Brain microvascular endothelial cell (primary cell): ENCODE results near the gene RCAN2.

ENCODE experiments used
- DNase-seq: peaks from one replicate; pipeline ENCODE4 v3.0.0-alpha.2; 2020
- H3K27ac ChIP-seq: fragments of 250-450 bp; sonication (Bioruptor Pico); 2 replicates; pipeline ENCODE4 v1.5.1; 2020; ENCODE audit warnings: mild to moderate bottlenecking, moderate library complexity
- H3K27me3 ChIP-seq: fragments of 250-450 bp; sonication (Bioruptor Pico); replicated peaks from 2 replicates; pipeline ENCODE4 v1.5.1; 2020; ENCODE audit warnings: mild to moderate bottlenecking
- H3K36me3 ChIP-seq: fragments of 250-450 bp; sonication (Bioruptor Pico); replicated peaks from 2 replicates; pipeline ENCODE4 v1.5.1; 2020; ENCODE audit warnings: mild to moderate bottlenecking
- H3K4me3 ChIP-seq: 2 replicates; pipeline ENCODE4 v1.5.1; 2011; ENCODE audit warnings: low read depth, mild to moderate bottlenecking, control low read depth, low read length, moderate library complexity
- in situ Hi-C: cut with HindIII; loops from 2 replicates; pipeline ENCODE4 v1.10.0; 2017; ENCODE audit warnings: low sequenced_read_pairs, low pct_ligation_motif_present
- TF ChIP-seq, protein P1 (sequence below): IDR thresholded peaks from 2 replicates; pipeline ENCODE4 v1.5.1; 2011; ENCODE audit warnings: low read depth, mild to moderate bottlenecking, moderate library complexity, low read length, control low read depth, inconsistent platforms; ENCODE audit errors: missing control alignments

Gene RCAN2

DNA sequence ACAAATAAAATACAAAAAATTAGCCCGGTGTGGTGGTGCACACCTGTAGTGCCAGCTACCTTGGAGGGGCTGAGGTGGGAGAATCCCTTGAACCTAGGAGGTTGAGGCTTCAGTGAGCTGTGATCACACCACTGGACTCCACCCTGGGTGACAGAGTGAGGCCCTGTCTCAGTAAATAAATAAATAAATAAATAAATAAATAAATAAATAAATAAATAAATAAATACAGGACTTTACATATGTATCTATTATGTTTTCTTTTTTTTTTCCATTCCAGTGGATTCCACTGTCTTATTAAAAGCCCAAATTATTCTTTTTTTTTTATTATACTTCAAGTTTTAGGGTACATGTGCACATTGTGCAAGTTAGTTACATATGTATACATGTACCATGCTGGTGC lies 279.3 kb downstream of the RCAN2 start:
- Histone ChIP-seq H3K27ac (no peak overlapping the region), H3K27me3 (no peaks in the 10 kb centered on the region), H3K36me3 (no peaks in the 10 kb centered on the region), H3K4me3 (no peak overlapping the region)
- TF ChIP-seq, protein P1, sequence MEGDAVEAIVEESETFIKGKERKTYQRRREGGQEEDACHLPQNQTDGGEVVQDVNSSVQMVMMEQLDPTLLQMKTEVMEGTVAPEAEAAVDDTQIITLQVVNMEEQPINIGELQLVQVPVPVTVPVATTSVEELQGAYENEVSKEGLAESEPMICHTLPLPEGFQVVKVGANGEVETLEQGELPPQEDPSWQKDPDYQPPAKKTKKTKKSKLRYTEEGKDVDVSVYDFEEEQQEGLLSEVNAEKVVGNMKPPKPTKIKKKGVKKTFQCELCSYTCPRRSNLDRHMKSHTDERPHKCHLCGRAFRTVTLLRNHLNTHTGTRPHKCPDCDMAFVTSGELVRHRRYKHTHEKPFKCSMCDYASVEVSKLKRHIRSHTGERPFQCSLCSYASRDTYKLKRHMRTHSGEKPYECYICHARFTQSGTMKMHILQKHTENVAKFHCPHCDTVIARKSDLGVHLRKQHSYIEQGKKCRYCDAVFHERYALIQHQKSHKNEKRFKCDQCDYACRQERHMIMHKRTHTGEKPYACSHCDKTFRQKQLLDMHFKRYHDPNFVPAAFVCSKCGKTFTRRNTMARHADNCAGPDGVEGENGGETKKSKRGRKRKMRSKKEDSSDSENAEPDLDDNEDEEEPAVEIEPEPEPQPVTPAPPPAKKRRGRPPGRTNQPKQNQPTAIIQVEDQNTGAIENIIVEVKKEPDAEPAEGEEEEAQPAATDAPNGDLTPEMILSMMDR: no peak
- in situ Hi-C loops: no loop called here
- DNase-seq: no peak

- TF ChIP-seq, protein P1: no peak
- Histone ChIP-seq H3K27me3 (no peaks in the 10 kb centered on the region), H3K4me3 (no peak overlapping the region), H3K36me3 (no peaks in the 10 kb centered on the region), H3K27ac (no peak overlapping the region)
- no peak for DNase-seq
- in situ Hi-C loops: no loop called here
Measured at GRCh38 chr6:46210294-46210693, 281.0 kb downstream of the RCAN2 start.

DNA sequence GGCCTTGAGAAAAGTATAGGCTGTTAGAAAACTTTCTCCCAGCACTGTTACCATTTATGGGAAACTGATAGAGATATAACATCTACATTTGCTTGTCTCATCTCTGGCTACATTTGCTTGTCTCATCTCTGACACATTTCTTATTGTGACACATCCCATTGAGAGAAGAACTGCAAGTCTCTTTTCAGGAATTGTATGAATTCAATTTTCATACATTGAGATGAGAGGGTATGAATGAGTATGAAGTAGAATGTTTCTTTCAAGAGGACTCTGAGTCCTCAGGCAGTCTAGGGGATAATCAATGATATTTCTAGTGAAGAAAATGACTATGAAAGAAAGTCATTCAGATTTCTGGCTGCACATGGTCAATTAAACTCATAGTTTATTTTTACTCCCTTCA lies 282.9 kb downstream of the RCAN2 start:
- Histone ChIP-seq H3K27ac (no peak overlapping the region), H3K36me3 (no peaks in the 10 kb centered on the region), H3K27me3 (no peaks in the 10 kb centered on the region), H3K4me3 (no peak overlapping the region)
- TF ChIP-seq, protein P1: no peak
- no peak for DNase-seq
- in situ Hi-C loops: no loop called here

DNA sequence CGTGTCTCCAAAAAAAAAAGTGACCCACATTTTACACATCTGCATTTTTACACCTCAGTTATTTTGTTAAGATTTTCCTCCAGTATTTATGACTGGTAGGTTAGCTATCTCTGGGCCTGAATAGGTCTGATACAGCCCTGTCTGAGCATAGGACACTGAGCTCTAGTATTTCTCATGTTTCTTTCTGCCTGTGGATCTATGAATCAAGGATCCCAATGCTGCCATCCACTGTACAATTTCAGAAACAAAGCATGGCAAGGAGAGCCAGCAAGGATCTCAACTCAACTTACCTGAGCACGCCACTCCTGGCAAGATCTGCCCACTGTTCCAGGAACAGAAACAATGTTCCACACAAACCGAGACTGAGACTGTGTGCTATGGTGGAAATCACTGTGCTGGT lies 284.1 kb downstream of the RCAN2 start:
- in situ Hi-C loops: no loop called here
- H3K27ac ChIP-seq: no peak overlapping the region
- no peak for DNase-seq
- no peaks in the 10 kb centered on the region for H3K36me3 ChIP-seq
- H3K4me3 ChIP-seq: no peak overlapping the region
- H3K27me3 ChIP-seq: no peaks in the 10 kb centered on the region
- TF ChIP-seq, protein P1: no peak

DNA sequence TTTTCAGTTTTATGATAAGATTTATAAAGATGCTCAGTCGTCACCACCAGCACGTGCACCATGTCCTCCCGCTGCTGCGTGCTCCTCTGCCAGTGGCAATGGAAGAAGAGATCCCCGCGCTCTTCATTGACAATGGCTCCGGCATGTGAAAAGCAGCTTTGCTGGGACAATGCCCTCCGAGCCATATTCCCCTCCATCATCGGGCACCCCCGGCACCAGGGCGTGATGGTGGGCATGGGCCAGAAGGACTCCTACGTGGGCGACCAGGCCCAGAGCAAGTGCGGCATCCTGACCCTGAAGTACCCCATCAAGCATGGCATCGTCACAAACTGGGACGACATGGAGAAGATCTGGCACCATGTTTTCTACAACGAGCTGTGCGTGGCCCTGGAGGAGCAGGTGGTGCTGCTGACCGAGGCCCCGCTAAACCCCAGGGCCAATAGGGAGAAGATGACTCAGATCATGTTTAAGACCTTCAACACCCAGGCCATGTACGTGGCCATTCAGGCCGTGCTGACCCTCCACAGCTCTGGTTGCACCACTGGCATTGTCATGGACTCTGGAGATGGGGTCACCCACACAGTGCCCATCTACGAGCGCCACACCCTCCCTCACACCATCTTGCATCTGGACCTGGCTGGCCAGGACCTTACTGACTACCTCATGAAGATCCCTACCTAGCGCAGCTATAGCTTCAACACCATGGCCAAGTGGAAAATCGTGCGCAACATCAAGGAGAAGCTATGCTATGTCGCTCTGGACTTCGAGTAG lies 286.2 kb downstream of the RCAN2 start:
- Histone ChIP-seq H3K4me3 (no peak overlapping the region), H3K27ac (no peak overlapping the region), H3K36me3 (no peaks in the 10 kb centered on the region), H3K27me3 (no peaks in the 10 kb centered on the region)
- TF ChIP-seq, protein P1: no peak
- in situ Hi-C loops: no loop called here
- DNase-seq: no peak
